Measurements from ENCODE around the gene BAX. TPM values are rescaled to one million over a fixed set of nuclear protein-coding genes. Genes with fewer than 3 reads are reported as not detected.
A peak's percentile ranks its signal among the peaks of the same experiment; 100 is the strongest.

Gene BAX
- total and polyA plus RNA-seq, 2 of the 13 experiments (the other 11 are each of a cell fraction or from before 2014, with no cell fraction given): 139 to 176 TPM

DNA sequence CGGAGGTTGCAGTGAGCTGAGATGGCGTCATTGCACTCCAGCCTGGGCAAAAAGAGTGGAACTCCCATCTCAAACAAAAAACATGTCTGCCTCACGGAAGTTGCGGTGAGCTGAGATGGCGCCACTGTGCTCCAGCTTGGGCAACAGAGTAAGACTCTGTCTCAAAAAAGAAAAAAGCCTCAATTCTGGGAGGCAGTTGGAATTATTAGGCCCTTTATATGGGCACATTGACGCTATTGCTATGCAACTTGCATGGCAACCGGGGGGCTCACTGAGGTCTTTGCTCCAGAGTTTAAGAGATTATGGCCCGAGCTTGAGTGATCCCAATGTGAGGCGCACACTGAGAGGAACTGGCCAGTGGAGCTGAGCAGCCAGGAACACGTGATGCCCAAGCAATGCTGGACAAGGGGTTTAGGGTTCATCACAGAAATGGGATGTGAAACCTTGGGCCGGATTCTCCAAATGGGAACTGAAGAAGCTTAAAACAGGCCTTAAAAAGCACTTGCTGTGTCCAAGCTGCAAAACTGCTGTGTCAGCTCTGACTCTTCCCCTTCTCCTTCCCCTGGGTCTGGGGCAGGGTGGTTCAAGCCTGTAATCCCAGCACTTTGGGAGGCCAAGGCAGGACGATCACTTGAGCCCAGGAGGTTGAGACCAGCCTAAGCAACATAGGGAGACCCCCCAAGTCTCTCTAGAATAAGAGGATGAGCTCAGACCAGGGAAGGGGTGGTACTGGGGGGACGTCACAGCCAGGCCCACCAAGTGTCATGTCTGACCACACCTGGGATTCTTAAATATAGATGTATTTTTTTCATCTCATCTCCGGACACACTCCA, 12.9 kb downstream of the BAX start (continued):
- TF ChIP-seq, protein P1, sequence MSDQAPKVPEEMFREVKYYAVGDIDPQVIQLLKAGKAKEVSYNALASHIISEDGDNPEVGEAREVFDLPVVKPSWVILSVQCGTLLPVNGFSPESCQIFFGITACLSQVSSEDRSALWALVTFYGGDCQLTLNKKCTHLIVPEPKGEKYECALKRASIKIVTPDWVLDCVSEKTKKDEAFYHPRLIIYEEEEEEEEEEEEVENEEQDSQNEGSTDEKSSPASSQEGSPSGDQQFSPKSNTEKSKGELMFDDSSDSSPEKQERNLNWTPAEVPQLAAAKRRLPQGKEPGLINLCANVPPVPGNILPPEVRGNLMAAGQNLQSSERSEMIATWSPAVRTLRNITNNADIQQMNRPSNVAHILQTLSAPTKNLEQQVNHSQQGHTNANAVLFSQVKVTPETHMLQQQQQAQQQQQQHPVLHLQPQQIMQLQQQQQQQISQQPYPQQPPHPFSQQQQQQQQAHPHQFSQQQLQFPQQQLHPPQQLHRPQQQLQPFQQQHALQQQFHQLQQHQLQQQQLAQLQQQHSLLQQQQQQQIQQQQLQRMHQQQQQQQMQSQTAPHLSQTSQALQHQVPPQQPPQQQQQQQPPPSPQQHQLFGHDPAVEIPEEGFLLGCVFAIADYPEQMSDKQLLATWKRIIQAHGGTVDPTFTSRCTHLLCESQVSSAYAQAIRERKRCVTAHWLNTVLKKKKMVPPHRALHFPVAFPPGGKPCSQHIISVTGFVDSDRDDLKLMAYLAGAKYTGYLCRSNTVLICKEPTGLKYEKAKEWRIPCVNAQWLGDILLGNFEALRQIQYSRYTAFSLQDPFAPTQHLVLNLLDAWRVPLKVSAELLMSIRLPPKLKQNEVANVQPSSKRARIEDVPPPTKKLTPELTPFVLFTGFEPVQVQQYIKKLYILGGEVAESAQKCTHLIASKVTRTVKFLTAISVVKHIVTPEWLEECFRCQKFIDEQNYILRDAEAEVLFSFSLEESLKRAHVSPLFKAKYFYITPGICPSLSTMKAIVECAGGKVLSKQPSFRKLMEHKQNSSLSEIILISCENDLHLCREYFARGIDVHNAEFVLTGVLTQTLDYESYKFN (CRISPR knock-in tag; conservative IDR thresholded peaks at IDR 0.05): no peak
- TF ChIP-seq, protein P2, sequence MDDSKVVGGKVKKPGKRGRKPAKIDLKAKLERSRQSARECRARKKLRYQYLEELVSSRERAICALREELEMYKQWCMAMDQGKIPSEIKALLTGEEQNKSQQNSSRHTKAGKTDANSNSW (CRISPR knock-in tag; IDR thresholded peaks at IDR 0.05; ENCODE audit: borderline replicate concordance): no peak
- TF ChIP-seq HOXA9 (CRISPR knock-in tag; IDR thresholded peaks at IDR 0.05; ENCODE audit: borderline replicate concordance): peak; percentile 56; the same call in 1 of the 2 replicates
- TF ChIP-seq RXRA (CRISPR knock-in tag; IDR thresholded peaks at IDR 0.05): peak; percentile 12; the same call in 1 of the 2 replicates
- TF ChIP-seq, protein P3, sequence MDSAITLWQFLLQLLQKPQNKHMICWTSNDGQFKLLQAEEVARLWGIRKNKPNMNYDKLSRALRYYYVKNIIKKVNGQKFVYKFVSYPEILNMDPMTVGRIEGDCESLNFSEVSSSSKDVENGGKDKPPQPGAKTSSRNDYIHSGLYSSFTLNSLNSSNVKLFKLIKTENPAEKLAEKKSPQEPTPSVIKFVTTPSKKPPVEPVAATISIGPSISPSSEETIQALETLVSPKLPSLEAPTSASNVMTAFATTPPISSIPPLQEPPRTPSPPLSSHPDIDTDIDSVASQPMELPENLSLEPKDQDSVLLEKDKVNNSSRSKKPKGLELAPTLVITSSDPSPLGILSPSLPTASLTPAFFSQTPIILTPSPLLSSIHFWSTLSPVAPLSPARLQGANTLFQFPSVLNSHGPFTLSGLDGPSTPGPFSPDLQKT (CRISPR knock-in tag; IDR thresholded peaks at IDR 0.05; ENCODE audit: borderline replicate concordance): no peak
- TF ChIP-seq ZNF124 (CRISPR knock-in tag; IDR thresholded peaks at IDR 0.05): no peak
- TF ChIP-seq, protein P4, sequence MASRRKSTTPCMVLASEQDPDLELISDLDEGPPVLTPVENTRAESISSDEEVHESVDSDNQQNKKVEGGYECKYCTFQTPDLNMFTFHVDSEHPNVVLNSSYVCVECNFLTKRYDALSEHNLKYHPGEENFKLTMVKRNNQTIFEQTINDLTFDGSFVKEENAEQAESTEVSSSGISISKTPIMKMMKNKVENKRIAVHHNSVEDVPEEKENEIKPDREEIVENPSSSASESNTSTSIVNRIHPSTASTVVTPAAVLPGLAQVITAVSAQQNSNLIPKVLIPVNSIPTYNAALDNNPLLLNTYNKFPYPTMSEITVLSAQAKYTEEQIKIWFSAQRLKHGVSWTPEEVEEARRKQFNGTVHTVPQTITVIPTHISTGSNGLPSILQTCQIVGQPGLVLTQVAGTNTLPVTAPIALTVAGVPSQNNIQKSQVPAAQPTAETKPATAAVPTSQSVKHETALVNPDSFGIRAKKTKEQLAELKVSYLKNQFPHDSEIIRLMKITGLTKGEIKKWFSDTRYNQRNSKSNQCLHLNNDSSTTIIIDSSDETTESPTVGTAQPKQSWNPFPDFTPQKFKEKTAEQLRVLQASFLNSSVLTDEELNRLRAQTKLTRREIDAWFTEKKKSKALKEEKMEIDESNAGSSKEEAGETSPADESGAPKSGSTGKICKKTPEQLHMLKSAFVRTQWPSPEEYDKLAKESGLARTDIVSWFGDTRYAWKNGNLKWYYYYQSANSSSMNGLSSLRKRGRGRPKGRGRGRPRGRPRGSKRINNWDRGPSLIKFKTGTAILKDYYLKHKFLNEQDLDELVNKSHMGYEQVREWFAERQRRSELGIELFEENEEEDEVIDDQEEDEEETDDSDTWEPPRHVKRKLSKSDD (CRISPR knock-in tag; IDR thresholded peaks at IDR 0.05; ENCODE audit: low read depth): peak; percentile 54
- no peak for TF ChIP-seq FOXM1 (CRISPR knock-in tag; IDR thresholded peaks at IDR 0.05)
- TF ChIP-seq CBX2 (IDR thresholded peaks at IDR 0.05; ENCODE audit: low read depth, low read length): no peak
- TF ChIP-seq CBX2 (CRISPR knock-in tag; IDR thresholded peaks at IDR 0.05; ENCODE audit: low read depth): no peak
- no peak for TF ChIP-seq ZNF160 (CRISPR knock-in tag; IDR thresholded peaks at IDR 0.05)
- TF ChIP-seq, protein P5, sequence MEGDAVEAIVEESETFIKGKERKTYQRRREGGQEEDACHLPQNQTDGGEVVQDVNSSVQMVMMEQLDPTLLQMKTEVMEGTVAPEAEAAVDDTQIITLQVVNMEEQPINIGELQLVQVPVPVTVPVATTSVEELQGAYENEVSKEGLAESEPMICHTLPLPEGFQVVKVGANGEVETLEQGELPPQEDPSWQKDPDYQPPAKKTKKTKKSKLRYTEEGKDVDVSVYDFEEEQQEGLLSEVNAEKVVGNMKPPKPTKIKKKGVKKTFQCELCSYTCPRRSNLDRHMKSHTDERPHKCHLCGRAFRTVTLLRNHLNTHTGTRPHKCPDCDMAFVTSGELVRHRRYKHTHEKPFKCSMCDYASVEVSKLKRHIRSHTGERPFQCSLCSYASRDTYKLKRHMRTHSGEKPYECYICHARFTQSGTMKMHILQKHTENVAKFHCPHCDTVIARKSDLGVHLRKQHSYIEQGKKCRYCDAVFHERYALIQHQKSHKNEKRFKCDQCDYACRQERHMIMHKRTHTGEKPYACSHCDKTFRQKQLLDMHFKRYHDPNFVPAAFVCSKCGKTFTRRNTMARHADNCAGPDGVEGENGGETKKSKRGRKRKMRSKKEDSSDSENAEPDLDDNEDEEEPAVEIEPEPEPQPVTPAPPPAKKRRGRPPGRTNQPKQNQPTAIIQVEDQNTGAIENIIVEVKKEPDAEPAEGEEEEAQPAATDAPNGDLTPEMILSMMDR (CRISPR knock-in tag; IDR thresholded peaks at IDR 0.05): peak; percentile 13; the same call in 1 of the 2 replicates
- no peak for TF ChIP-seq ARHGAP35 (CRISPR knock-in tag; IDR thresholded peaks at IDR 0.05; ENCODE audit: borderline replicate concordance)
- no peak for TF ChIP-seq FOXC1 (CRISPR knock-in tag; IDR thresholded peaks at IDR 0.05; ENCODE audit: borderline replicate concordance)
- no peak; the same call in 1 of the 2 replicates for TF ChIP-seq RFX5 (IDR thresholded peaks at IDR 0.05; ENCODE audit: low read depth, low read length)
- no peak for TF ChIP-seq ZNF354B (CRISPR knock-in tag; IDR thresholded peaks at IDR 0.05)
- TF ChIP-seq, protein P6, sequence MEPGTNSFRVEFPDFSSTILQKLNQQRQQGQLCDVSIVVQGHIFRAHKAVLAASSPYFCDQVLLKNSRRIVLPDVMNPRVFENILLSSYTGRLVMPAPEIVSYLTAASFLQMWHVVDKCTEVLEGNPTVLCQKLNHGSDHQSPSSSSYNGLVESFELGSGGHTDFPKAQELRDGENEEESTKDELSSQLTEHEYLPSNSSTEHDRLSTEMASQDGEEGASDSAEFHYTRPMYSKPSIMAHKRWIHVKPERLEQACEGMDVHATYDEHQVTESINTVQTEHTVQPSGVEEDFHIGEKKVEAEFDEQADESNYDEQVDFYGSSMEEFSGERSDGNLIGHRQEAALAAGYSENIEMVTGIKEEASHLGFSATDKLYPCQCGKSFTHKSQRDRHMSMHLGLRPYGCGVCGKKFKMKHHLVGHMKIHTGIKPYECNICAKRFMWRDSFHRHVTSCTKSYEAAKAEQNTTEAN (CRISPR knock-in tag; conservative IDR thresholded peaks at IDR 0.05): 0 out of 2 replicates have a peak, but pooled peaks have one; percentile 9
